Karpas-422 (cell line): ENCODE measurements around the gene MYH10. TPM values are rescaled to one million over a fixed set of nuclear protein-coding genes. Genes with fewer than 3 reads are reported as not detected.

Experiments
- DNase-seq: peaks from one replicate; pipeline ENCODE4 v3.0.0-alpha.2; 2015
- H2AFZ ChIP-seq: fragments of 200-600 bp; sonication (generic); 2 replicates; pipeline ENCODE4 v1.6.1; 2014; ENCODE audit warnings: antibody characterized with exemption, low read length, mixed read lengths
- H3K27ac ChIP-seq: fragments of 200-600 bp; sonication (generic); 2 replicates; pipeline ENCODE4 v1.5.1; 2014; ENCODE audit warnings: mild to moderate bottlenecking, low read length, moderate library complexity
- H3K27me3 ChIP-seq: fragments of 200-600 bp; sonication (generic); 2 replicates; pipeline ENCODE4 v1.6.1; 2014; ENCODE audit warnings: low read length, mixed read lengths
- H3K36me3 ChIP-seq: fragments of 200-600 bp; sonication (generic); 2 replicates; pipeline ENCODE4 v1.6.1; 2014; ENCODE audit warnings: low read length, mixed read lengths; ENCODE audit not compliant: insufficient read depth
- H3K4me1 ChIP-seq: fragments of 200-600 bp; sonication (generic); 2 replicates; pipeline ENCODE4 v1.6.1; 2014; ENCODE audit warnings: mild to moderate bottlenecking, low read length, mixed read lengths
- H3K4me2 ChIP-seq: fragments of 200-600 bp; sonication (generic); 2 replicates; pipeline ENCODE4 v1.6.1; 2014; ENCODE audit warnings: low read length, low read depth, mild to moderate bottlenecking; ENCODE audit not compliant: poor library complexity, severe bottlenecking
- H3K4me3 ChIP-seq: fragments of 200-600 bp; sonication (generic); 2 replicates; pipeline ENCODE4 v1.5.1; 2014; ENCODE audit warnings: mild to moderate bottlenecking, antibody characterized with exemption, low read length, mixed read lengths
- H3K79me2 ChIP-seq: fragments of 200-600 bp; sonication (generic); 2 replicates; pipeline ENCODE4 v1.6.1; 2014; ENCODE audit warnings: mild to moderate bottlenecking, low read length, mixed read lengths
- H3K9ac ChIP-seq: fragments of 200-600 bp; sonication (generic); 2 replicates; pipeline ENCODE4 v1.6.0; 2014; ENCODE audit warnings: low read length
- H3K9me2 ChIP-seq: fragments of 200-600 bp; sonication (generic), shearing (Covaris generic); replicated peaks from 2 replicates; pipeline ENCODE4 v1.6.0; 2014; ENCODE audit warnings: mild to moderate bottlenecking, low read length, moderate library complexity; ENCODE audit not compliant: insufficient read depth
- H3K9me3 ChIP-seq: fragments of 300-700, 200-600 bp; sonication (generic); 2 replicates; pipeline ENCODE4 v1.6.1; 2014; ENCODE audit warnings: low read length, mixed read lengths
- H4K20me1 ChIP-seq: fragments of 200-600 bp; sonication (generic); 2 replicates; pipeline ENCODE4 v1.6.1; 2014; ENCODE audit warnings: mild to moderate bottlenecking, antibody characterized with exemption, low read length, low read depth; ENCODE audit not compliant: insufficient read depth
- total RNA-seq: library from RNA; depleted of rRNA; stranded (reverse); fragments of >200 nt; shearing (Covaris generic); gene quantifications from 2 replicates; pipeline ENCODE4 v1.2.3, GENCODE V29; 2014; ENCODE audit warnings: low replicate concordance

MYH10 gene
- total RNA-seq, 1 experiment from 2014 or later, result not detected

- Histone ChIP-seq H3K4me2 (no peak overlapping the region), H3K27me3 (no peaks in the 10 kb centered on the region), H3K79me2 (no peaks in the 10 kb centered on the region), H3K4me3 (no peak overlapping the region), H2AFZ (no peak overlapping the region), H3K9ac (no peak overlapping the region), H3K4me1 (no peaks in the 10 kb centered on the region), H3K36me3 (no peaks in the 10 kb centered on the region), H4K20me1 (no peaks in the 10 kb centered on the region), H3K9me3 (no peaks in the 10 kb centered on the region), H3K27ac (no peak overlapping the region), H3K9me2 (no peaks in the 10 kb centered on the region)
- no peak for DNase-seq
Measured at GRCh38 chr17:8623591-8623990, 6.9 kb downstream of the MYH10 start.

GRCh38 chr17:8622191-8622590, 8.3 kb downstream of the MYH10 start:
- H3K27ac ChIP-seq, result no peak overlapping the region
- H3K9me3 ChIP-seq, result no peaks in the 10 kb centered on the region
- H3K4me1 ChIP-seq, result no peaks in the 10 kb centered on the region
- no peak overlapping the region for H3K4me2 ChIP-seq
- H2AFZ ChIP-seq, result no peak overlapping the region
- H3K27me3 ChIP-seq, result 0 out of 2 replicates have a peak, but pooled peaks cover 2% of the 10 kb centered on the region
- H3K9ac ChIP-seq, result no peak overlapping the region
- H3K9me2 ChIP-seq, result no peaks in the 10 kb centered on the region
- no peak for DNase-seq
- H3K36me3 ChIP-seq, result no peaks in the 10 kb centered on the region
- no peaks in the 10 kb centered on the region for H3K79me2 ChIP-seq
- no peak overlapping the region for H3K4me3 ChIP-seq
- H4K20me1 ChIP-seq, result no peaks in the 10 kb centered on the region

GRCh38 chr17:8621585-8621984, 8.9 kb downstream of the MYH10 start:
- Histone ChIP-seq H3K36me3 (no peaks in the 10 kb centered on the region), H3K4me3 (no peak overlapping the region), H3K27ac (no peak overlapping the region), H3K9ac (no peak overlapping the region), H3K79me2 (no peaks in the 10 kb centered on the region), H3K9me2 (no peaks in the 10 kb centered on the region), H3K4me1 (no peaks in the 10 kb centered on the region), H3K27me3 (0 out of 2 replicates have a peak, but pooled peaks cover 7% of the 10 kb centered on the region), H3K9me3 (no peaks in the 10 kb centered on the region), H2AFZ (no peak overlapping the region), H3K4me2 (no peak overlapping the region), H4K20me1 (no peaks in the 10 kb centered on the region)
- DNase-seq, result no peak

GRCh38 chr17:8619294-8619693, 11.2 kb downstream of the MYH10 start:
- DNase-seq, result no peak
- H3K79me2 ChIP-seq, result no peaks in the 10 kb centered on the region
- no peak overlapping the region for H3K4me3 ChIP-seq
- no peak overlapping the region for H3K4me2 ChIP-seq
- 0 out of 2 replicates have a peak, but pooled peaks cover 7% of the 10 kb centered on the region for H3K27me3 ChIP-seq
- H3K9ac ChIP-seq, result no peak overlapping the region
- no peaks in the 10 kb centered on the region for H3K36me3 ChIP-seq
- no peaks in the 10 kb centered on the region for H3K9me2 ChIP-seq
- no peaks in the 10 kb centered on the region for H3K4me1 ChIP-seq
- no peaks in the 10 kb centered on the region for H4K20me1 ChIP-seq
- no peak overlapping the region for H3K27ac ChIP-seq
- H3K9me3 ChIP-seq, result no peaks in the 10 kb centered on the region
- no peak overlapping the region for H2AFZ ChIP-seq

GRCh38 chr17:8618825-8619224, 11.7 kb downstream of the MYH10 start:
- 0 out of 2 replicates have a peak, but pooled peaks cover 7% of the 10 kb centered on the region for H3K27me3 ChIP-seq
- no peaks in the 10 kb centered on the region for H3K79me2 ChIP-seq
- no peaks in the 10 kb centered on the region for H3K9me2 ChIP-seq
- no peaks in the 10 kb centered on the region for H3K4me1 ChIP-seq
- H3K9me3 ChIP-seq, result no peaks in the 10 kb centered on the region
- no peak overlapping the region for H3K9ac ChIP-seq
- no peak overlapping the region for H3K4me2 ChIP-seq
- no peak overlapping the region for H3K4me3 ChIP-seq
- H4K20me1 ChIP-seq, result no peaks in the 10 kb centered on the region
- no peak for DNase-seq
- H2AFZ ChIP-seq, result no peak overlapping the region
- H3K27ac ChIP-seq, result no peak overlapping the region
- no peaks in the 10 kb centered on the region for H3K36me3 ChIP-seq

- Histone ChIP-seq H4K20me1 (no peaks in the 10 kb centered on the region), H3K27me3 (0 out of 2 replicates have a peak, but pooled peaks cover 7% of the 10 kb centered on the region), H3K4me3 (no peak overlapping the region), H3K4me1 (no peaks in the 10 kb centered on the region), H3K36me3 (no peaks in the 10 kb centered on the region), H3K9me3 (no peaks in the 10 kb centered on the region), H3K9me2 (no peaks in the 10 kb centered on the region), H3K4me2 (no peak overlapping the region), H3K9ac (no peak overlapping the region), H3K79me2 (no peaks in the 10 kb centered on the region), H2AFZ (no peak overlapping the region), H3K27ac (no peak overlapping the region)
- no peak for DNase-seq
Measured at GRCh38 chr17:8614988-8615387, 15.5 kb downstream of the MYH10 start.

- H2AFZ ChIP-seq, result no peak overlapping the region
- no peaks in the 10 kb centered on the region for H3K4me1 ChIP-seq
- H4K20me1 ChIP-seq, result no peaks in the 10 kb centered on the region
- no peaks in the 10 kb centered on the region for H3K36me3 ChIP-seq
- H3K9me2 ChIP-seq, result no peaks in the 10 kb centered on the region
- H3K79me2 ChIP-seq, result no peaks in the 10 kb centered on the region
- no peaks in the 10 kb centered on the region for H3K9me3 ChIP-seq
- no peak overlapping the region for H3K4me3 ChIP-seq
- no peak overlapping the region for H3K4me2 ChIP-seq
- DNase-seq, result no peak
- no peak overlapping the region for H3K9ac ChIP-seq
- no peak overlapping the region for H3K27ac ChIP-seq
- 0 out of 2 replicates have a peak, but pooled peaks cover under 1% of the 10 kb centered on the region for H3K27me3 ChIP-seq
Measured at GRCh38 chr17:8611619-8612298, 18.8 kb downstream of the MYH10 start.

- no peak overlapping the region for H3K4me3 ChIP-seq
- no peaks in the 10 kb centered on the region for H3K9me3 ChIP-seq
- H3K36me3 ChIP-seq, result no peaks in the 10 kb centered on the region
- DNase-seq, result no peak
- H3K79me2 ChIP-seq, result no peaks in the 10 kb centered on the region
- no peaks in the 10 kb centered on the region for H3K9me2 ChIP-seq
- H3K27ac ChIP-seq, result no peak overlapping the region
- H2AFZ ChIP-seq, result no peak overlapping the region
- no peak overlapping the region for H3K4me2 ChIP-seq
- H3K27me3 ChIP-seq, result no peaks in the 10 kb centered on the region
- H3K9ac ChIP-seq, result no peak overlapping the region
- no peaks in the 10 kb centered on the region for H4K20me1 ChIP-seq
- no peaks in the 10 kb centered on the region for H3K4me1 ChIP-seq
Measured at GRCh38 chr17:8611137-8611536, 19.4 kb downstream of the MYH10 start.
